GM18498 (cell line): ENCODE data around the gene SSTR3.

ENCODE experiments used
- ATAC-seq: cut with Tn5 transposase; IDR thresholded peaks from one replicate; pipeline ENCODE4 v1.9.1; 2021; ENCODE audit warnings: mild to moderate bottlenecking, moderate library complexity; ENCODE audit not compliant: unreplicated experiment

The SSTR3 gene

GRCh38 chr22:37169947-37170688, 42.2 kb downstream of the SSTR3 start:
- no peak for ATAC-seq

- no peak for ATAC-seq
These were observed 42.9 kb downstream of the SSTR3 start for GRCh38 chr22:37169406-37169805.

DNA sequence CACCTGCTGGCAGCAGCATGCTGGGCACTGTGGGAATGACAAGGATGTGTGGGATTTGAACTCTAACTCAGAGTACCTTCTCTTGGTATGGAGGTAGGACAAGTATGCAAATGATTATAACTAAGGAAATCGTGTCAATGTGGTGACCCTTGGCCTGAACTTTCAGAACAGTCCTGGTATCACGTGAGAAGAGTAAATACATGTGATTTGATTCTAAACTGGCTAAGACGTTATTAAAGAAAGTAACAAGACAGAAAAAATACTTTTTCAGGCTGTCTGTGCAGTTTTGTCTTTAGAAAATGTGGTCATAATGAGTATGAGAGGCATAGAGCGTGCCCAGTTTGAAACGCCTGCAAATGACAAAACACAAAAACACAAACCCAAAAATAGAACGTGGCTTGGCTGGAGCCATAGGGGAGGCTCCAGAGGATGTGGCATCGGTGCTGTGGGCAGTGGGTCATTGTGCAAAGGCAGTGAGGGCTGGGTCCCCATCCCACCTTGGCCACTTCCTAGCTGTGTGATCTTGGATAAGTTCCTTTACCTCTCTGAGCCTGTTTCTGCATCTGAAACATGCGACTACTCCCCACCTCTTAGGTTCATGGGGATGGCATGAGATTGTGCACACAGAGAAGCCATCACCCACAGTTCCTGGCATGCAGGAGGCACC, 44.2 kb downstream of the SSTR3 start:
- no peak for ATAC-seq

- ATAC-seq, result no peak
These were observed 44.9 kb downstream of the SSTR3 start for GRCh38 chr22:37167176-37167980.

GRCh38 chr22:37166675-37167066, 45.6 kb downstream of the SSTR3 start:
- no peak for ATAC-seq

GRCh38 chr22:37165940-37166674, 46.2 kb downstream of the SSTR3 start:
- no peak for ATAC-seq

GRCh38 chr22:37165066-37165465, 47.2 kb downstream of the SSTR3 start:
- ATAC-seq, result no peak

- ATAC-seq, result no peak
These were observed 47.8 kb downstream of the SSTR3 start for GRCh38 chr22:37164505-37164887.

GRCh38 chr22:37163575-37164504, 48.4 kb downstream of the SSTR3 start:
- ATAC-seq, result peak; percentile 42

DNA sequence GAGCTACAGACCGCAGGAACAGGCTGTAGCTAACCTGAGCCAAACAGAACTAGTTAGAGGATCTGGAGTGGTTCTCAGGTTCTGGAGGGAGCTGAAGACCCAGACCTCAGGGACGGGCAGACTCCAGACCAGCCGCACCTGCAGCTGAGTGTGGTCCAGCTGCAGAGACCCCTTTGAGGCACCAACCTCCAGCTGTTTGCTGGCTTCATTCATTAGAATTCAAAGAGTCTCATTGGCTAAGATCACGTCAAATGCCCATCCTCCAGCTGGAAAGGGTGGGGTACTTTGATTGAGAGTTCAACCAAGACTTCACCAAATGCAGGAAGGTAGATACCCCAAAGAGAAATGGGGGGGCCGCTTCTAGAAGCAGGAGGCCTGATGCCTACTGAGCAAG, 49.2 kb downstream of the SSTR3 start:
- ATAC-seq, result no peak

DNA sequence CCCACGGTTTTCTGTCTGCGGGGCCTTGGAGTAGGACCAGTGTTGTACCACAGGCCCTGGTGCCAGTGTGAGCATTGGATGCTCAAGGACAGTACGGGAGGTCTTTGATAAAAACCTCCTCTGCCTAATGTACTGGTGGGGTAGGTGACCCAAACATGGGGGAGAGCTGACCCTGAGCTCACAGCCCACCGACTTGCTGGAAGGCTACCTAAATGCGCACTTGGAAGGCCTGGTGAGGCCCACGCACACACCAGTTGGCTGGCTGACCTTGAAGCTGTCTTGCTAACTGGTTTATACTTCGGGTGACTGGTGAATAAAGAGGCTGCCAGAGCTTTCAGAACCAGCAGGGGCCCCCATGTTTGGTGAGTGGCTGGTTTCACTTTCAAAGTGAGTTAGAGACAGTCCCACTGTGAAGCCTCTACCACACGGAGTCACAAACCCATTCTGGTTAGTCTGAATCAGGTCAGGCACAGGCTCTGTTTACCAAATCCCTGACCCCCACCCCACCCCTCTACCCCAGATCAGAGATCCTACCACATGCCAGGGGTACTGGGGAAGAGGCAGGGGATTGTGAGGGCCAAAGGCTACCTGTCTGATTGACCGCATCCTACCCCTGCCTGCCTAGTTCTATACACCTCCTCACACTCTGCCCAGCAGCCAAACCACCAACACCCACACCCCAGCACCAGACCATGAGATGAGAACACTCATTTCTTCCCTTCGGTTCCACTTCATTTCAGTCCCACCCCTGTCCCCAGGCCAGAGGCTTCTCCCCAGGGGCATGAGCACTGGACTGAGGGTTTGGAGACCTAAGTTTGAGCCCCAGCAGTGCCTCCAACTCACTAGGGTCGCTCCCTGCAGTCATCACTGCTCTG, 49.8 kb downstream of the SSTR3 start:
- ATAC-seq, result peak; percentile 54

DNA sequence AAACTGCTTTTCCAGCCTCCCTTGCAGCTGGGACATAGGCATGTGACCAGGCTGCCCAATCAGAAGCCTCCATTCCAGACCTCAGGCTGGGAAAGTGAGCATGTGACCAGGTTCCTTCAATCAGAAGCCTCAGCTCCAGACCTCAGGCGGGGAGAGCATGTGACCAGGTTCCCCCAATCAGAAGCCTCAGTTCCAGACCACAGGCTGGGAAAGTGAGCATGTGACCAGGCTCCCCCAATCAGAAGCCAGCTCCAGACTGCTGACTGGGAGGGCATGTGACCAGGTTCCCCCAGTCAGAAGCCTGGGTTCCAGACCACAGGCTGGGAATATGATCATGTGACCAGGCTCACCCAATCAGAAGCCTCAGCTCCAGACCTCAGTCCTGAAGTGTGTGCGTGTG, 50.8 kb downstream of the SSTR3 start:
- no peak for ATAC-seq

DNA sequence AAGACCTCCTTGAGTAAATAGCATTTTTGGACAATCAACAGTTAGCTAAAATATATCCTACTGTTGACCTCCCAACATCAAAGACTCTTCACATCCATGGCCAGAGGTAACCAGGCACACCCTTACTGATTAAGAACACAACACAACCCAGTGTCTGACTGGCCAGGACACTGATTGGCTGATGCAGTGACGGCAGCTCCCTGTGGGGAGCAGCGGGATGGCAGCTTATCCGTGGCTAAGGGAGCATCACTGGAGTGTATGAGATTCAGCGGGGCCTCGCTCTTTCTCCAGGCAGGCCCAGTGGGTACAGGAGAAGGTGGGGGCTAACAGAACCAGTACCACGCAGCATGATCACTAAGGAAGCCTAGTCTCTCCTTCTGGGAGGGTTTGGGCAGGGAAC, 52.2 kb downstream of the SSTR3 start:
- ATAC-seq, result no peak

DNA sequence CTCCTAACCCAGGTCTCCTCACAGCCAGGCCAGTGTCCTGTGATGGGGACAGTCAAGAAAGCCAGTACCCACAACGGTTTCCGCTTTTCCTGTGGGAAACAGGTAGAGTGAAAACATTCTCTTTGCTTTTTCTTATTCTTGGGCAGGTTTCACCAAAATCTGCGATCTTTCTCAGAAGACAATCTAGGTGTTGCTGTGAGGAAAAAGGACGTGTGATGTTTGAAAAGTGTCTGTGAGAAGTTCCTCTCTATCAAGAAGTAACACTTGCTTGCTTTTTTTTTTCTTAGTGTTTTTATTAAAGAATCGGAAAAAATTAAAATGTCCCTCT, 53.4 kb downstream of the SSTR3 start:
- no peak for ATAC-seq

GRCh38 chr22:37157516-37158285, 54.6 kb downstream of the SSTR3 start:
- no peak for ATAC-seq

DNA sequence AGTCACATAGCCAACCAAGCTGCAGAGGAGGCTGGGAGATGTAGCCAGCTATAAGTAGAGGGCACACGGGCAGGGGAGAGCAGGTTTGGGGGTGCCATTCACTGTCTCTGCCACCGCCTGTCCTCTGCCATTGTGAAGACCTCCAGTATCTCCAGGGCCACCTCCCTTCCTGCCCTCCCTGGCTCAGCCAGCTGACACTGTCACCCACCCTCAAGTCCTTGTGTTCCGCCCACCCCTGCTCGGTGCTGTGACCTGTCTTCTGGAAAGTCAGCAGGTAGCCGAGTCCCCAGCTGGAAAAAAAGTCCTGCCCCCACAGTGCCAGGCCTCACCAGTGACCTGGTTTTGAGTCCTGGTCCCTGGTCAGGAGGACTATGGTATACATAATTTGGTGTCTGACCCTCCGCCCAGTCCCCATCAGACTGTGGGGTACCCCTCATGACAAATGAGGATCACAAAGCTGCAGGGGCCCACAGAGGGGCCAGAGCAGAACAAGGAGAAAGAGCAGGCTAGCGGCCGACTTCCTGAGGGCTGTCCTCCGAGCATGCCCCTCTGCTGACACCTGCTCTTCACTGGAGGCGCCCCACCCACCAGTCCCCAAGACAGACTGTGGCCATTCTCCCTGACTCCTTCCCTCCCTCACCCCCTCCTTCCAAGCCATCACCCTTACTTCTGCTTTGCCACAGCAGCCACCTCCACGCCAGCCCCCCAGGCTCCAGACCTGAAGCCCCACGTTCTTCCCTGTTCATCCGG, 55.4 kb downstream of the SSTR3 start:
- no peak for ATAC-seq

- no peak for ATAC-seq
These were observed 56.3 kb downstream of the SSTR3 start for GRCh38 chr22:37155971-37156370.
